Esophagus muscularis mucosa (tissue), 4 donors: ENCODE results near the gene HOXD1.

Source experiments
- CTCF ChIP-seq, 3 experiments: fragments of 200-600 bp in 2 of 3; fragments of 450-650 bp in 1 of 3; sonication (generic) in 2 of 3; IDR thresholded peaks; one replicate each; pipeline ENCODE4 v1.5.1; 2017 to 2019; ENCODE audit warnings: antibody characterized with exemption in 3 of 3, mild to moderate bottlenecking in 2 of 3, moderate library complexity in 1 of 3
- EP300 ChIP-seq: sonication (generic); formaldehyde crosslinking; IDR thresholded peaks from one replicate; pipeline ENCODE4 v1.6.1; 2017; ENCODE audit warnings: antibody characterized with exemption
- POLR2A ChIP-seq: fragments of 450-650 bp; IDR thresholded peaks from one replicate; pipeline ENCODE4 v1.6.1; 2017; ENCODE audit warnings: antibody characterized with exemption, moderate library complexity, mild to moderate bottlenecking, low read depth
- POLR2AphosphoS5 ChIP-seq, 2 donors: sonication (generic); formaldehyde crosslinking; IDR thresholded peaks; one replicate each; pipeline ENCODE4 v1.6.1; 2017; ENCODE audit warnings: antibody characterized with exemption in 2 of 2

DNA sequence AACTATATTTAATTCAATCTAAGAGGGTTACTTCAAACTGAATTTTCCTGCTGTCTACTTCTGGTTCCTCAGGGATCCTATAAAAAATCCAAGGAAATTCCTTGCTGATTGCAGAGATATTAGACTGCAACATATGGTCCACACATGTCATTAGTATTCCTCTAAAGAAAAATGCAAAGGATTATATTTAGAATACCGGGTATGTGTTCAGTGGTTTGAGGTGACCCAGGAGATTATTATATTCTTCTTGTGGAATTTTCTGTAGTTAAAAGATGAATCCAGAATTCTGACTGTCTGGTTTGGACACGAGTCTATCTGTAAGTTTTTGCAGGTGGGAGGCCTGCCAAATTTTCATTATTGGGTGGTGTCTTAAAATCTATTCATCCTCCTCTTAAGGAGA, 18.2 kb downstream of the HOXD1 start:
- TF ChIP-seq POLR2A (no peak), POLR2AphosphoS5 (IDR thresholded peaks at IDR 0.05) (no peak), CTCF (IDR thresholded peaks at IDR 0.05) (no peak), EP300 (no peak)
